ENCODE measurements around the gene TMEM151A. TPM values are rescaled to one million over a fixed set of nuclear protein-coding genes. Genes with fewer than 3 reads are reported as not detected.

Gene TMEM151A
- total RNA-seq, 4 donors from 2014 or later: not detected

- Histone ChIP-seq H3K27ac (no peak overlapping the region), H3K36me3 (peaks cover 0 to 68% (median 0%) of the 10 kb centered on the region in 3 donors), H3K27me3 (no peaks in the 10 kb centered on the region), H3K4me3 (no peak overlapping the region), H3K4me1 (peaks cover 0 to 16% (median 7%) of the 10 kb centered on the region in 4 donors), H3K9me3 (no peaks in the 10 kb centered on the region)
- WGBS, 2 donors: 86 to 90% methylated on average over 8 of the region's 8 CpGs
- TF ChIP-seq EP300 (IDR thresholded peaks at IDR 0.05): no peak
- TF ChIP-seq CTCF (IDR thresholded peaks at IDR 0.05): no peak
- no peak for TF ChIP-seq POLR2A (IDR thresholded peaks at IDR 0.05)
- no peak for DNase-seq (ENCODE audit: low spot score in 2 of 2)
These were observed 27.3 kb upstream of the TMEM151A start for GRCh38 chr11:66264383-66264782.

GRCh38 chr11:66264914-66265313 is 26.8 kb upstream of the TMEM151A start:
- Histone ChIP-seq H3K9me3 (no peaks in the 10 kb centered on the region), H3K27ac (no peak overlapping the region), H3K27me3 (no peaks in the 10 kb centered on the region), H3K36me3 (peaks cover 0 to 64% (median 0%) of the 10 kb centered on the region in 3 donors), H3K4me1 (peaks cover 0 to 21% (median 10%) of the 10 kb centered on the region in 4 donors), H3K4me3 (no peak overlapping the region)
- TF ChIP-seq CTCF (IDR thresholded peaks at IDR 0.05) (peak in 1 of 5 experiments; percentile 15), EP300 (IDR thresholded peaks at IDR 0.05) (no peak)
- WGBS, 2 donors: 67 to 83% methylated on average over 12 of the region's 12 CpGs
- no peak for DNase-seq (ENCODE audit: low spot score in 2 of 2)

GRCh38 chr11:66265531-66266377 is 25.9 kb upstream of the TMEM151A start:
- 90 to 93% methylated on average over 23 to 25 of the region's 26 CpGs for WGBS, 2 donors

GRCh38 chr11:66266378-66267038 is 25.2 kb upstream of the TMEM151A start:
- H3K4me3 ChIP-seq: peak overlapping the region; percentile 67 to 90 (median 76)
- 74 to 75% methylated on average over 18 to 20 of the region's 20 CpGs for WGBS, 2 donors
- peaks cover 0 to 52% (median 0%) of the 10 kb centered on the region in 3 donors for H3K36me3 ChIP-seq

More at GRCh38 chr11:66265531-66266377, 25.9 kb upstream of the TMEM151A start:
- peaks cover 0 to 58% (median 0%) of the 10 kb centered on the region in 3 donors for H3K36me3 ChIP-seq
- H3K27ac ChIP-seq: peak overlapping the region in 2 of 4 donors; percentile 98 to 99
- TF ChIP-seq EP300 (IDR thresholded peaks at IDR 0.05): no peak
- no peak for TF ChIP-seq POLR2A (IDR thresholded peaks at IDR 0.05)
- TF ChIP-seq CTCF (IDR thresholded peaks at IDR 0.05): no peak
- no peak for DNase-seq (ENCODE audit: low spot score in 2 of 2)
- no peaks in the 10 kb centered on the region for H3K27me3 ChIP-seq
- H3K4me1 ChIP-seq: peaks cover 0 to 30% (median 15%) of the 10 kb centered on the region in 4 donors
- H3K4me3 ChIP-seq: no peak overlapping the region
- H3K9me3 ChIP-seq: no peaks in the 10 kb centered on the region

More at GRCh38 chr11:66266378-66267038, 25.2 kb upstream of the TMEM151A start:
- Histone ChIP-seq H3K4me1 (peaks cover 0 to 35% (median 15%) of the 10 kb centered on the region in 4 donors), H3K27me3 (no peaks in the 10 kb centered on the region), H3K9me3 (no peaks in the 10 kb centered on the region), H3K27ac (peak overlapping the region; percentile 87 to 99 (median 95))
- TF ChIP-seq CTCF (IDR thresholded peaks at IDR 0.05) (no peak), POLR2A (IDR thresholded peaks at IDR 0.05) (no peak), EP300 (IDR thresholded peaks at IDR 0.05) (no peak)
- DNase-seq (ENCODE audit: low spot score in 2 of 2): no peak
